Calu3 (cell line): ENCODE measurements around the gene PCSK5. TPM values are rescaled to one million over a fixed set of nuclear protein-coding genes. Genes with fewer than 3 reads are reported as not detected.
A peak's percentile ranks its signal among the peaks of the same experiment; 100 is the strongest.

Experiments used
- BruUV-seq: library from RNA; stranded (reverse); fragments of 400-500 nt; replicated peaks from 2 replicates; lab custom pipeline; 2021; lab: Mats Ljungman, UMichigan
- CTCF ChIA-PET: fragments of 300-600 bp; sonication (Branson Sonifier 250); formaldehyde crosslinking; loops from one replicate; lab custom pipeline; 2022; ENCODE audit warnings: antibody characterized with exemption; lab: Charles Lee
- DNase-seq: peaks from one replicate; pipeline ENCODE4 v3.0.0; 2022
- H3K27ac Mint-ChIP-seq: one replicate; pipeline ENCODE4 v1.8.0; 2022; ENCODE audit warnings: mixed read lengths; ENCODE audit not compliant: unreplicated experiment
- H3K27me3 Mint-ChIP-seq: one replicate; pipeline ENCODE4 v1.8.0; 2022; ENCODE audit warnings: mixed read lengths; ENCODE audit not compliant: unreplicated experiment
- H3K36me3 Mint-ChIP-seq: one replicate; pipeline ENCODE4 v1.8.0; 2022; ENCODE audit warnings: mild to moderate bottlenecking, moderate library complexity, mixed read lengths; ENCODE audit not compliant: insufficient read depth, unreplicated experiment
- H3K4me1 Mint-ChIP-seq: one replicate; pipeline ENCODE4 v1.8.0; 2022; ENCODE audit warnings: mild to moderate bottlenecking, low read depth, mixed read lengths; ENCODE audit not compliant: unreplicated experiment
- H3K4me3 Mint-ChIP-seq: one replicate; pipeline ENCODE4 v1.8.0; 2022; ENCODE audit warnings: mild to moderate bottlenecking, low read depth, moderate library complexity, mixed read lengths; ENCODE audit not compliant: unreplicated experiment
- H3K9me3 Mint-ChIP-seq: one replicate; pipeline ENCODE4 v1.8.0; 2022; ENCODE audit warnings: low read depth, mixed read lengths; ENCODE audit not compliant: unreplicated experiment
- CTCF ChIP-seq: fragments of 200-600 bp; IDR thresholded peaks from one replicate; pipeline ENCODE4 v1.8.0; 2022; ENCODE audit warnings: antibody characterized with exemption; ENCODE audit not compliant: unreplicated experiment
- intact Hi-C: fragments of 100-400 bp; cut with micrococcal nuclease; formaldehyde crosslinking; loops from one replicate; pipeline ENCODE4 v1.10.0; 2022; ENCODE audit not compliant: unreplicated experiment
- total RNA-seq: library from RNA; stranded (reverse); gene quantifications from 2 replicates; pipeline ENCODE4 v1.2.3, GENCODE V29; 2022

The PCSK5 gene
- total RNA-seq, 1 experiment from 2014 or later: 38.4 TPM

- BruUV-seq: no TSS peak
- intact Hi-C loops: no loop called here
- H3K36me3 Mint-ChIP-seq: peaks cover 21% of the 10 kb centered on the region
- TF ChIP-seq CTCF: no peak
- no peak for DNase-seq
- H3K9me3 Mint-ChIP-seq: no peaks in the 10 kb centered on the region
- CTCF ChIA-PET: no interaction called here
- no peak overlapping the region for H3K4me3 Mint-ChIP-seq
- no peaks in the 10 kb centered on the region for H3K27me3 Mint-ChIP-seq
- peak overlapping the region; percentile 68 for H3K27ac Mint-ChIP-seq
- no peaks in the 10 kb centered on the region for H3K4me1 Mint-ChIP-seq
These were observed 137.4 kb downstream of the PCSK5 start for GRCh38 chr9:76027861-76028260.

- peaks cover 17% of the 10 kb centered on the region for H3K36me3 Mint-ChIP-seq
- intact Hi-C loops: no loop called here
- H3K9me3 Mint-ChIP-seq: no peaks in the 10 kb centered on the region
- CTCF ChIA-PET: no interaction called here
- H3K27ac Mint-ChIP-seq: no peak overlapping the region
- no peaks in the 10 kb centered on the region for H3K4me1 Mint-ChIP-seq
- no peak for DNase-seq
- no peak for TF ChIP-seq CTCF
- no TSS peak for BruUV-seq
- H3K27me3 Mint-ChIP-seq: no peaks in the 10 kb centered on the region
- H3K4me3 Mint-ChIP-seq: no peak overlapping the region
These were observed 141.7 kb downstream of the PCSK5 start for GRCh38 chr9:76032038-76032796.

DNA sequence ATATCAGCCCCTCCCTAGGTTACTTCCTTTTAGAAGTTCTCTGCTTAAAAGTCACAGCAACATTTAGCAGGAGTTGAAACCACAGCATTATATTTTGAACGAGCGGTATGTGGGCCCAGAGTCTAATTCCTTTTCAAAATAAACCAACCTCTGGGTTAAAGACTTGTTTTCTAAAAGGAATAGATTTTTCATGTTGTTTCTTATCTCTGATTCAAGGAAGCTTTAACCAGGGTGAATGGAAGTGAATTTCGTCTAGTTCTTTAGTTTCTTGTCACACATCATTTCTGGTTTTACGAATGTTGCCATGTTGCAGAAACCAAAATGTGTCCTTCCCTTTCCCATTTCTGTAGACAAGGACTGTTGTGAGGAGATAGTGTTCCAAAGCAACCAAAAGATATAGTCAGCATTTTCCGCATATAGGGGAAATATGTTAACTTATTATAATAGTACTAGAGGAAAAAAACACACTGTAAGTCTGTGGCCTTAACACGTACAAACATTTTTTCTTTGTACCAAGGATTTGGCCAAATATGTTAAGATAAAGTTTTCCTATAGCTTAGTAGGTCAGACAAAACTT is 142.4 kb downstream of the PCSK5 start:
- no peak for DNase-seq
- no TSS peak for BruUV-seq
- Mint-ChIP-seq H3K27me3 (no peaks in the 10 kb centered on the region), H3K4me3 (no peak overlapping the region), H3K27ac (no peak overlapping the region), H3K9me3 (no peaks in the 10 kb centered on the region), H3K4me1 (no peaks in the 10 kb centered on the region), H3K36me3 (peaks cover 17% of the 10 kb centered on the region)
- intact Hi-C loops: no loop called here
- CTCF ChIA-PET: no interaction called here
- TF ChIP-seq CTCF: no peak

DNA sequence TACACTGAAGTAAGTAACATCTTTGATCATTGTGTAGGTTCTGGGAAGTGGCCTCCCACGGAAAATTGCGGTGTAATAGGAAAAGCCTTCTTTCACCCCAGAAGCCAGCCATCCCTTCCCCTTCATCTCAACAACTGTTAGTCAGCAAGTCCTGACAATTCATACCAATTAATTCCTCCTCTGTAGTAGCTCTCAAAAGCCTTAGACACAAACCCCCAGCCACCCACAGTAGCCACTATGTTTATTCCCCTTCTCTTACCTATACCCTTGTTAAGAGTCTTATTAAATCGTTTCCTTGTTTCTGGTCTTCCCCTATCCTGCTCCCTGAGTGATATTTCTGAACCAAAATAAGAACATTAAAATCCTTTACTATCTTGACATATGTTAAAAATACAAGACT is 143.6 kb downstream of the PCSK5 start:
- Mint-ChIP-seq H3K27ac (no peak overlapping the region), H3K4me1 (no peaks in the 10 kb centered on the region), H3K4me3 (no peak overlapping the region), H3K36me3 (peaks cover 17% of the 10 kb centered on the region), H3K27me3 (no peaks in the 10 kb centered on the region), H3K9me3 (no peaks in the 10 kb centered on the region)
- no peak for TF ChIP-seq CTCF
- intact Hi-C loops: no loop called here
- CTCF ChIA-PET: no interaction called here
- DNase-seq: no peak
- BruUV-seq: no TSS peak
